ENCODE results near the gene TPRA1.

Gene TPRA1

GRCh38 chr3:127597020-127597771, 6.7 kb upstream of the TPRA1 start:
- no peak for ATAC-seq (ENCODE audit: insufficient read depth, low read depth)
- H3K4me1 ChIP-seq (ENCODE audit: insufficient read depth, low read length): peaks cover 51% of the 10 kb centered on the region
- H3K9ac ChIP-seq (ENCODE audit: low read depth, low read length): peak overlapping the region; percentile 77
- H3K27ac ChIP-seq (ENCODE audit: low read length): peak overlapping the region; percentile 82
- no peaks in the 10 kb centered on the region for H3K27me3 ChIP-seq (ENCODE audit: insufficient read depth, low read length, poor library complexity)
- peaks cover 44% of the 10 kb centered on the region for H3K79me2 ChIP-seq (ENCODE audit: insufficient read depth, low read length)
- H3K4me2 ChIP-seq (ENCODE audit: insufficient read depth, low read length): peak overlapping the region; percentile 82
- peaks cover 17% of the 10 kb centered on the region; the same call in 1 of the 2 replicates for H4K20me1 ChIP-seq (ENCODE audit: insufficient read depth, low read length)
- no peak for TF ChIP-seq CTCF (IDR thresholded peaks at IDR 0.05; ENCODE audit: borderline replicate concordance, extremely low read depth, low read length, poor library complexity, severe bottlenecking)
- no peak for TF ChIP-seq EZH2 (IDR thresholded peaks at IDR 0.05; ENCODE audit: borderline replicate concordance, low read depth, low read length, severe bottlenecking)
- DNase-seq: peak; percentile 43
- H3K4me3 ChIP-seq (ENCODE audit: low read depth in 1 of 2, low read length in 2 of 2): peak overlapping the region in 1 of 2 experiments; percentile 63; a peak in 2 of 4 replicates
- no peaks in the 10 kb centered on the region for H3K9me3 ChIP-seq (ENCODE audit: insufficient read depth, low read length, severe bottlenecking)
- peak overlapping the region; percentile 86; the same call in 1 of the 2 replicates for H2AFZ ChIP-seq (ENCODE audit: low read depth, low read length)
- H3K36me3 ChIP-seq (ENCODE audit: insufficient read depth, low read length): peaks cover 34% of the 10 kb centered on the region

- Histone ChIP-seq H3K36me3 (ENCODE audit: insufficient read depth, low read length) (peaks cover 15% of the 10 kb centered on the region), H3K9me3 (ENCODE audit: insufficient read depth, low read length, severe bottlenecking) (no peaks in the 10 kb centered on the region), H3K27ac (ENCODE audit: low read length) (no peak overlapping the region), H2AFZ (ENCODE audit: low read depth, low read length) (no peak overlapping the region), H3K4me1 (ENCODE audit: insufficient read depth, low read length) (peaks cover 45% of the 10 kb centered on the region), H4K20me1 (ENCODE audit: insufficient read depth, low read length) (peaks cover 2% of the 10 kb centered on the region; the same call in 1 of the 2 replicates), H3K9ac (ENCODE audit: low read depth, low read length) (no peak overlapping the region), H3K4me2 (ENCODE audit: insufficient read depth, low read length) (no peak overlapping the region), H3K4me3 (ENCODE audit: low read depth in 1 of 2, low read length in 2 of 2) (no peak overlapping the region), H3K79me2 (ENCODE audit: insufficient read depth, low read length) (peaks cover 27% of the 10 kb centered on the region), H3K27me3 (ENCODE audit: insufficient read depth, low read length, poor library complexity) (no peaks in the 10 kb centered on the region)
- DNase-seq: no peak
- TF ChIP-seq CTCF (IDR thresholded peaks at IDR 0.05; ENCODE audit: borderline replicate concordance, extremely low read depth, low read length, poor library complexity, severe bottlenecking) (no peak), EZH2 (IDR thresholded peaks at IDR 0.05; ENCODE audit: borderline replicate concordance, low read depth, low read length, severe bottlenecking) (no peak)
- no peak for ATAC-seq (ENCODE audit: insufficient read depth, low read depth)
Measured at GRCh38 chr3:127595303-127595702, 4.8 kb upstream of the TPRA1 start.

GRCh38 chr3:127593178-127593577, 2.6 kb upstream of the TPRA1 start:
- Histone ChIP-seq H2AFZ (ENCODE audit: low read depth, low read length) (no peak overlapping the region), H3K27me3 (ENCODE audit: insufficient read depth, low read length, poor library complexity) (no peaks in the 10 kb centered on the region), H3K4me1 (ENCODE audit: insufficient read depth, low read length) (peaks cover 43% of the 10 kb centered on the region), H3K79me2 (ENCODE audit: insufficient read depth, low read length) (peaks cover 27% of the 10 kb centered on the region), H4K20me1 (ENCODE audit: insufficient read depth, low read length) (peaks cover 18% of the 10 kb centered on the region), H3K4me3 (ENCODE audit: low read depth in 1 of 2, low read length in 2 of 2) (no peak overlapping the region), H3K36me3 (ENCODE audit: insufficient read depth, low read length) (no peaks in the 10 kb centered on the region; the same call in 1 of the 2 replicates), H3K9ac (ENCODE audit: low read depth, low read length) (no peak overlapping the region), H3K9me3 (ENCODE audit: insufficient read depth, low read length, severe bottlenecking) (no peaks in the 10 kb centered on the region), H3K4me2 (ENCODE audit: insufficient read depth, low read length) (no peak overlapping the region), H3K27ac (ENCODE audit: low read length) (no peak overlapping the region)
- DNase-seq: no peak
- no peak for ATAC-seq (ENCODE audit: insufficient read depth, low read depth)
- TF ChIP-seq CTCF (IDR thresholded peaks at IDR 0.05; ENCODE audit: borderline replicate concordance, extremely low read depth, low read length, poor library complexity, severe bottlenecking): no peak
- no peak for TF ChIP-seq EZH2 (IDR thresholded peaks at IDR 0.05; ENCODE audit: borderline replicate concordance, low read depth, low read length, severe bottlenecking)
